Skeletal muscle satellite cell (primary cell): Measurements from ENCODE around the gene DAND5.

Experiments used
- H3K27me3 ChIP-seq: 2 replicates; pipeline ENCODE4 v1.7.0; 2013; ENCODE audit warnings: low read length; ENCODE audit not compliant: control insufficient read depth, insufficient read depth
- H3K36me3 ChIP-seq: 2 replicates; pipeline ENCODE4 v1.7.0; 2013; ENCODE audit warnings: mild to moderate bottlenecking, control low read depth, low read length; ENCODE audit not compliant: insufficient read depth
- H3K4me1 ChIP-seq: 2 replicates; pipeline ENCODE4 v1.7.0; 2013; ENCODE audit warnings: low read length; ENCODE audit not compliant: control insufficient read depth, insufficient read depth
- H3K4me2 ChIP-seq: 2 replicates; pipeline ENCODE4 v1.7.0; 2013; ENCODE audit warnings: mild to moderate bottlenecking, low read length
- H3K4me3 ChIP-seq: 2 replicates; pipeline ENCODE4 v1.7.0; 2013; ENCODE audit warnings: low read length
- H3K9ac ChIP-seq: 2 replicates; pipeline ENCODE4 v1.7.0; 2013; ENCODE audit warnings: mild to moderate bottlenecking, low read depth, low read length, moderate library complexity
- H3K9me3 ChIP-seq: replicated peaks from 2 replicates; pipeline ENCODE4 v1.7.0; 2013; ENCODE audit warnings: mild to moderate bottlenecking, control low read depth, low read length

DAND5 gene

DNA sequence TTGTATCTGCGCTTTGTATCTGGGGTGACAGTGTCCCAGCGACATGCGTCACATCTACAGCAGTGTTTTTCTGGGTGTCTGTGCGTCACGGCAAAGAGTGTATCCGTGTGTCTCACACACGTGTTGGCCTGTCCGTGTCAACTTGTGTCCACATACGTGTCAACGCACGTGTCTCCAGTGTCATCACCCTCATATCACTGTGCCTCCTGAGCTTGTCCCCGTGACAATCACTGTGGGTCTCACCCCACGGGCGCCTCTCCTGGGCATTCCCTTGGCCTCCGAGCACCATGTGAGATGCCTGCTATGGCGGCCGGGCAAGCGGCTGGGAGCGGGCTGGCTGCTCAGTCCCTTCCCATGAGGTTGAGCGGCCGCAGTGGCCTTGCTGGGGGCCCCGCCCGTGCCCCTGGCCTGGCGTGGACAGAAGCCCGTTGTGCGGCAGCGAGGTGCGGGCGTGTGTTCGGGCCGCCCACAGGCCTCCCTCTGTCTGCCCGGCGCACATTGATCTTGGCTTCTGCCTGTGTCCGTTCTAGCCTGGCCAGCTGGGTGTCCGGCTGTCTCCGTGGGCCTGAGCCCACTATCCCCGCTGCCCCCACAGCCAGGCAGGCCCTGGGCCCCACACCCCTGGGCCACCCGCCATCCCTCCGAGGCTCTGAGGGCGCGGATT lies 32.3 kb downstream of the DAND5 start:
- H3K4me2 ChIP-seq = peak overlapping the region; percentile 77
- H3K4me1 ChIP-seq = peaks cover 63% of the 10 kb centered on the region
- H3K27me3 ChIP-seq = no peaks in the 10 kb centered on the region
- H3K4me3 ChIP-seq = peak overlapping the region; percentile 45
- peak overlapping the region; percentile 74 for H3K9ac ChIP-seq
- peaks cover 10% of the 10 kb centered on the region for H3K36me3 ChIP-seq
- H3K9me3 ChIP-seq = no peaks in the 10 kb centered on the region

GRCh38 chr19:13002166-13002898 lies 33.0 kb downstream of the DAND5 start:
- Histone ChIP-seq H3K9me3 (no peaks in the 10 kb centered on the region), H3K27me3 (no peaks in the 10 kb centered on the region), H3K4me1 (peaks cover 63% of the 10 kb centered on the region), H3K4me3 (peak overlapping the region; percentile 45), H3K36me3 (peaks cover 10% of the 10 kb centered on the region), H3K4me2 (peak overlapping the region; percentile 77), H3K9ac (peak overlapping the region; percentile 74)

- Histone ChIP-seq H3K4me2 (peak overlapping the region; percentile 77), H3K9me3 (no peaks in the 10 kb centered on the region), H3K4me3 (no peak overlapping the region), H3K4me1 (peaks cover 60% of the 10 kb centered on the region), H3K36me3 (peaks cover 10% of the 10 kb centered on the region), H3K27me3 (no peaks in the 10 kb centered on the region), H3K9ac (peak overlapping the region; percentile 74)
Observed at GRCh38 chr19:13003081-13003480, 33.7 kb downstream of the DAND5 start.

DNA sequence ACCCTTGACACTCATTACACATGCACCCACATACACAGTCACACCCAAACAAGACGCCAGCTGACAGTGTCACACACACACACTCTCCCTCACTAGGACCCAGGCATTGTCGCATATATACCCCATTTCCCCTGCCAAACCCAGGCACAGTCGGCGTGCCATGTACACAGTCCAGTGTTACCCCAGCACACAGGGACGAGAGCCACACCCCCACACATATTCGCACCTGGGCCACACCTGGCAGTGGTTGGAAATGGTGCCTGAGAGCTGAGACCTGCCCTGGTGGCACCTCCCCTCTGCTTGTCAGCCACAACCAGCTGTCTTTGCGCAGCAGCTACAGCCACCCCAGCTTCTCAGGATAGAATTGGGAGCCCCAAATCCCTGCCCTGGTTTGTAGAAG lies 34.9 kb downstream of the DAND5 start:
- Histone ChIP-seq H3K4me2 (no peak overlapping the region), H3K27me3 (no peaks in the 10 kb centered on the region), H3K36me3 (peaks cover 5% of the 10 kb centered on the region), H3K4me1 (peaks cover 54% of the 10 kb centered on the region), H3K4me3 (no peak overlapping the region), H3K9ac (no peak overlapping the region), H3K9me3 (no peaks in the 10 kb centered on the region)

GRCh38 chr19:13005253-13005652 lies 35.9 kb downstream of the DAND5 start:
- no peaks in the 10 kb centered on the region for H3K36me3 ChIP-seq
- H3K4me3 ChIP-seq = no peak overlapping the region
- H3K9me3 ChIP-seq = no peaks in the 10 kb centered on the region
- no peak overlapping the region for H3K9ac ChIP-seq
- H3K27me3 ChIP-seq = no peaks in the 10 kb centered on the region
- no peak overlapping the region for H3K4me2 ChIP-seq
- H3K4me1 ChIP-seq = peaks cover 64% of the 10 kb centered on the region

- no peak overlapping the region for H3K4me2 ChIP-seq
- H3K36me3 ChIP-seq = no peaks in the 10 kb centered on the region
- no peaks in the 10 kb centered on the region for H3K27me3 ChIP-seq
- no peaks in the 10 kb centered on the region for H3K9me3 ChIP-seq
- no peak overlapping the region for H3K4me3 ChIP-seq
- H3K9ac ChIP-seq = no peak overlapping the region
- peaks cover 61% of the 10 kb centered on the region for H3K4me1 ChIP-seq
Observed at GRCh38 chr19:13005861-13006370, 36.5 kb downstream of the DAND5 start.

GRCh38 chr19:13006431-13007281 lies 37.3 kb downstream of the DAND5 start:
- no peak overlapping the region for H3K9ac ChIP-seq
- H3K27me3 ChIP-seq = no peaks in the 10 kb centered on the region
- peak overlapping the region; percentile 70 for H3K4me2 ChIP-seq
- no peaks in the 10 kb centered on the region for H3K9me3 ChIP-seq
- peak overlapping the region; percentile 30 for H3K4me3 ChIP-seq
- H3K4me1 ChIP-seq = peaks cover 54% of the 10 kb centered on the region
- no peaks in the 10 kb centered on the region for H3K36me3 ChIP-seq

DNA sequence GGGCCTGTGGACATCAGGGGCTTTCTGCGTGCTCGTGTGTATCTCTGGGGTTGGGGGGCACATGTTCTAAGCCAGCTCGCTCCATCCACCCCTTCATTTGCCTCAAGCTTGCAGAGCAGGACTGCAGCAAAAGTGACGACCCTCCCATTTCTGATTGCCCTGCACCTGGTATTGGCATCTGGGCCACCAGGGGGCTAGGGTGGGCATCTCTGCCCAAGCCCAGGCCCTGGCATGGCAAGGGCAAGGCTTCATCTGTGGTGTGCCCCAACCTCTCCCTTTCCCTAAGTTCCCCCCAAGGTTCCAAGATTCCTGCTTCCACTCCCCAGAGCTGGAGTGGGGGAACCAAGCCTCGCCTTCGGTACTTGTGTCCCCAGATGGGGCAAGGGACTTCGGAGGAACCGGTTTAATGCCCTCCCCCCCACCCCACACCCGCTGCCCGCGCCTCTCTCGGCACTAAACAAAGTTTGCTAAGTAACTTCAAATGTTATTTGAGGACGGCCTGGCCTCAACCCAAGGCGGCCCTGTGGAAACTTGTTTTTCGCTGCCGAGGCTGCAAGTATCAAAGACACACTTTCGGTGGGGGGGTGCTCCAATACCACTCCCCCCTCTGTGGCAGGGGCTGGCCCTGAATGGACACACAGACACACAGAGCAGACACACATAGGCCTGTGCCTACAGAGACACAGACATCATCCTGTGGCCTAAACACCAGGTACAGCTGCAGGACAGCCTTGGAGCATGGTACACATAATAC lies 38.1 kb downstream of the DAND5 start:
- H3K36me3 ChIP-seq = no peaks in the 10 kb centered on the region
- no peaks in the 10 kb centered on the region for H3K9me3 ChIP-seq
- H3K4me3 ChIP-seq = no peak overlapping the region
- H3K27me3 ChIP-seq = no peaks in the 10 kb centered on the region
- no peak overlapping the region for H3K9ac ChIP-seq
- H3K4me1 ChIP-seq = peaks cover 51% of the 10 kb centered on the region
- H3K4me2 ChIP-seq = no peak overlapping the region

- no peaks in the 10 kb centered on the region for H3K27me3 ChIP-seq
- H3K36me3 ChIP-seq = no peaks in the 10 kb centered on the region
- H3K9ac ChIP-seq = no peak overlapping the region
- H3K4me3 ChIP-seq = no peak overlapping the region
- no peaks in the 10 kb centered on the region for H3K9me3 ChIP-seq
- peaks cover 57% of the 10 kb centered on the region for H3K4me1 ChIP-seq
- H3K4me2 ChIP-seq = peak overlapping the region; percentile 30
Observed at GRCh38 chr19:13008926-13009787, 39.8 kb downstream of the DAND5 start.
